HG02798 (cell line): ENCODE data around the gene TST.
"Not testable (repeated sequence)": the region's sequence is repeated elsewhere in the genome, so short reads cannot be mapped to it uniquely, and the experiment has no call there.

Source experiments
- ATAC-seq: cut with Tn5 transposase; IDR thresholded peaks from one replicate; pipeline ENCODE4 v1.9.1; 2021; ENCODE audit warnings: mild to moderate bottlenecking; ENCODE audit not compliant: unreplicated experiment, poor library complexity

TST gene

DNA sequence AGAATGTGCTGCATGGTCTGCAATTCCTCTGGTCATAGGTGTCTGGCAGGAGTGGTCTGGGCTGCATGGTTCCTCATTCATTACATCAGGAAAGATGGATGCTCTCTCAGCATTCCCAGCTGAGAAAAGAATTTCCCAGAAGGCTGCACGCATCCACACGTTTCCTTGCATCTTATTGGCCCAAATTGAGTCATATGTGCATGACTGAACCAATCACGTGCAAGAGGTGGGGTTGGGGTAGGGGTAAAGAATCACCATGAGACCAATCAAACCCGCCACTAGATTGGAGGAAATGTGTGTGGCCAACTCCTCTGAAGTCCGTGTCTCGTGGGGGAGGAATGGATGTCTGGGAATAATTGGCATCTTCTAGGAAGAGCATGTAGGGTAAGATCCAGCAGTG, 28.8 kb downstream of the TST start:
- no peak for ATAC-seq

DNA sequence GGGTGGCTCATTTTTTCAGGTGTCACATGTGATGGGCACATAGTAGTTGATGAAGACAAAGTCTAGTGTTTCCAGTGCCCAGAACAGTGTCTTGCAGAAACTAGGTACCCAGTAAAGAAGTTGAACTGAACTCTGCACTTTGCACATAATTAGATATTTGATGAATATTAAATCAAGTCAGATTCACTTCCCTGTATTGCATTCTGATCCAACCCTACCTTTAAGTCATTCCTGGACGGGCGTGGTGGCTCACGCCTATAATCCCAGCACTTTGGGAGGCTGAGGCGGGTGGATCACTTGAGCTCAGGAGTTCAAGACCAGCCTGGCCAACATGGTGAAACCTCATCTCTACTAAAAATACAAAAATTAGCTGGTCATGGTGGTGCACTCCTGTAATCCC, 30.2 kb downstream of the TST start:
- not testable (repeated sequence) for ATAC-seq

DNA sequence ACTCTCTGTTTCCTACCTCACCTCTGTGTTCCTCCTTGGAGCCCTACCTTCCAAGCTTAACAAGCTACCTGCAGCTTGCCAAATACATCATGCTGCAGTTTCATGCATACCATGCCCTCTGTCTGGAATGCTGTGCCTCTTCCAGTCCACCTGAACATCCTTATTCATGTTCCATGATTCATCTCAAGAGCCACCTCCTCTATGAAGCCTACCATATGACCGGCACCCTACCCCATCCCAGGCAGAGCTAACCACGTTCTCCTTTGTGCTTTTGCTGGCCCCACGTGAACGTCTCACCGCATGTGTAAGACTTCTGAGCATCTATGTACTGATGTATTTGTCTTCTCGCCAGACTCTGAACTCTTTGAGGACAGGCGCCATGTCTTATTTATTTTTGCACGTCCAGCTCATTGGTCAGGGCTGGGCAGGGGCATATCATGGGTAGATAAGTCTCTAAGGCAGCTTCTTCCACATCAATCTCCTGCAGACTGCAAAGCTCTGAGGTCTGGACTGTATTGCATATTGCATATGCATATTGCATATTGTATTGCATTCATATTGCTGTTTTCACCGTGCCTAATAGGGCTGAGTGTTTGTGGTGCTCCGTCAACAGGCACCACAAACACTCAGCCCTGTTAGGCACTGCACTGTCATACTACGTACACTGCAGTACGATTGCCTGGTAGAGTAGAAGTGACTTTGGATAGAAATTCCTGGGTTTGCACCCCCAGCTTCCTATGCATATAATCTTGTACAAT, 31.0 kb downstream of the TST start:
- no peak for ATAC-seq

DNA sequence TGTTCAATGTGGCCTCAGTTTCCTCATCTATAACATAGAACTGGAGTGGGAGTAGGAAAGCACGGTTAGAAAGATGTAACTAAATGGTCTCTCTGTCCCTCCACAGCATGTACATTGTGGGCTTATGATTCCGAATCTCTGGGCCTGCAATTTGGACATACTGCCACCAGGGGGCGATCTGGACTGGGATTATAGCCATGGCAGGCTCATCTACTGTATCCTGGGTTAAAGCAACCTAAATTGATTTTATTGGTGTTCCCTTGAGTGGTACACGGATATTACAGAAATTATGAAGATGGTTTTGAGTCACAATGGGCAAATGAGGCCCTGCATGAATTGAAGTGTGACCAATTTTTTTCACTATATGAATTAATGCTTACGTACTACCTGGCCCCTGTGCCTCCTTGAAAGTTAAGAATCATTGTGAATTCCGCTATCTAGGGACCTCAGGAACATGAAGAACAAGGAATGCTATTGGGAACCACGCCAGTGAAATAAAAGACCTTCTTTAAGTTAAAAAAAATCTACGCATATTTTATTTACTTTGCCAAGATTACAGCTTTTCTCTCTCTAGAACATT, 32.9 kb downstream of the TST start:
- no peak for ATAC-seq

DNA sequence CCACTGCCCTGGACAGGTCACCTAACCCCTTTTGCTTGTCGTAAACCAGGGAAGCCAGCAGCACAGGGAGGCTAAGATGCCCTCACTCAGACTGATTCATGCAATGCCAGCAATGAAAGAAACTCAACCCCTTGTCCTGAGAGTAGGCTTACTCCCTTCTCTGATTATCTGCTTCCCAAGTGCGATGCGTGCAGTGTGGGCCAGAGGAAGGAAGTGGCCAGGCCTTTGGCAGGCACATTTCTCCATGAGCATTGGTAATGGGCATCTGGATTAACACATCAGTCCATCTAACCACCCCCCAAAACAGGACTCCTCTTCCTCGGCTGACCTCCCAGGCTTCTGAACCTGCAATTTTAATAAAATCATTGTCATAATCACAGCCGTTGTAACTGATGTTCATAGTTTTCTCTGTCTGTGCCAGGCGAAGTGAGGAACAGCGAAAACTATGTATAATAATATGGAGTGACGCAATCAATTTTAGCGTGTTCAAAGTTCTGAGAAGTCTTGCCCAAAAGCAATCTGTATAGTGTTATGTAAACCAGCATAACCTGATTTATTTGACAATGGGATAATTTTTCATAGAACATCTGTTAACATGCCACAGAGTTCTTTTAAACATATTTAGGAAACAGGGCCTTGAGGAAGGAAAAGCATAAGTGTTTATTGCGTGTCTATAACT, 33.9 kb downstream of the TST start:
- ATAC-seq: no peak

DNA sequence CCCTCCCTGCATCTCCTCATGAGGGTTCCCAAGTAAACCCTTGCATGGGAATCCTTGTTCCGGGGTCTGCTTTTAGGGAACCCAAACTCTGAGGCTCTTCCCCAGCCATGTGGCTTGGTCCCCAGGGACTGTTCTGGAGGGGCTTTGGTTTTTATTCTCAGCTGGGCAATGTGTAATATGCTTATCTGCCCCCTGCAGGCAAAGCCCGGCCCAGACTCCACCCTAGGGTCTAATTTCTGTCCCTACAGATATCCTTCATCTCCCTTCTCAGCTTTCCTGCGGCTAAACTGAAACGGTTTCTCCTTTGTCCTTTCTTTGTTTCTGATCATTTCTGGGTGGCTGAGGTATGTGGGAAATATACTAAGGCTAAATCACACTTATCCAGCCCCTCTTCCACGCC, 37.1 kb downstream of the TST start:
- no peak for ATAC-seq

DNA sequence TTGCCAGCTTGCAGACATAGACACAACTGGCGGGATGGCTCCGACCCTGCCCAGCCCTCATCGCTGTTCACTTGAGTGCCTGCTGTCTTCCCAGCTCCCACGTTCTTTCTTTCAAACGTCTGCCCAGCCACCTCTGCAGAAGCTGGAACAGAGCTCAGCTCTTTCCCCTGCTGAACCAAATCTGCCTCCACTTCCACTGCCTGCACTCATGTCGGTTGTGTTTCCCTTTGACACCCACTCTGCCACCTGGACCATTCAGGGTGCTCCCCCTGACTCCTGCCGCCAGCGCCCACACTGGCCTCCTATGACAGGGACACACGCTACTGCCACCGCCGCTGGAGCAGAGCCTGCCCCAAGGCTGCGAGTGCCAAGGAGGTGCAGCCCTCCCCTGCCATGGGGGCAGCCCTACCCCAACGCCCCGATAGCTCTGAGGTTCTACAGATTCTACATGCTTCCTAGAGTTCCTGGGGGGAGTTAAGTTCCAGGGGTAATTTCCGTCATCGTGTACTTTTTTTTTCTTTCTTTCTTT, 37.9 kb downstream of the TST start:
- ATAC-seq: no peak

DNA sequence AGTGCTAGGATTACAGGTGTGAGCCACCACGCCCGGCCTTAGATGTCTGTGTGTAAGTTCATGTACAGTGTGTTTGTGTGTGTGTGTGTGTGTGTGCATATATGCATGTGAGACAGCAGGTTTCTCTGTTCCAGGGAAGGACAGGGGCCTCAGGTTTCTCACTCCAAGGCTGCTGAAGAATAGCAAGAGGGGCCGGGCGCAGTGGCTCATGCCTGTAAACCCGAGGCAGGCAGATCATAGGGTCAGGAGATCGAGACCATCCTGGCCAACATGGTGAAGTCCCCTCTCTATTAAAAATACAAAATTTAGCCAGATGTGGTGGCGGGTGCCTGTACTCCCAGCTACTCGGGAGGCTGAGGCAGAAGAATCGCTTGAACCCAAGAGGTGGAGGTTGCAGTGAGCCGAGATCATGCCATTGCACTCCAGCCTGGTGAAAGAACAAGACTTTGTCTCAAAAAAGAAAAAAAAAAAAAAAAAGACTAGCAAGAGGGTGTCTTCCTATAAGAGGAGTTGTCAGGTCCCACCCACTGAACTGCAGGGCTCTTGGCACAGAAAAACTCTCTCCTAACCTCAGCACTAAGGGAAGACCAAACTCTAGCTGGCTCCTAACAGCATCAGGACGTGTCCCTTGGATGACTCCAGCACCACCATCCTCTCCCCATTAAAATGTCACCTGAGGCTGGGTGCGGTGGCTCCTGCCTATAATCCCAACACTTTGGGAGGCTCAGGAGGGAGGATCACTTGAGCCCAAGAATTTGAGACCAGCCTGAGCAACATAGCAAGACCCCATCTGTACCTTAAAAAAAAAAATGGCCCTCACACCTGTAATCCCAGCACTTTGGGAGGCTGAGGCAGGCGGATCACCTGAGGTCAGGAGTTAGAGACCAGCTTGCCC, 40.0 kb downstream of the TST start:
- ATAC-seq: no peak

DNA sequence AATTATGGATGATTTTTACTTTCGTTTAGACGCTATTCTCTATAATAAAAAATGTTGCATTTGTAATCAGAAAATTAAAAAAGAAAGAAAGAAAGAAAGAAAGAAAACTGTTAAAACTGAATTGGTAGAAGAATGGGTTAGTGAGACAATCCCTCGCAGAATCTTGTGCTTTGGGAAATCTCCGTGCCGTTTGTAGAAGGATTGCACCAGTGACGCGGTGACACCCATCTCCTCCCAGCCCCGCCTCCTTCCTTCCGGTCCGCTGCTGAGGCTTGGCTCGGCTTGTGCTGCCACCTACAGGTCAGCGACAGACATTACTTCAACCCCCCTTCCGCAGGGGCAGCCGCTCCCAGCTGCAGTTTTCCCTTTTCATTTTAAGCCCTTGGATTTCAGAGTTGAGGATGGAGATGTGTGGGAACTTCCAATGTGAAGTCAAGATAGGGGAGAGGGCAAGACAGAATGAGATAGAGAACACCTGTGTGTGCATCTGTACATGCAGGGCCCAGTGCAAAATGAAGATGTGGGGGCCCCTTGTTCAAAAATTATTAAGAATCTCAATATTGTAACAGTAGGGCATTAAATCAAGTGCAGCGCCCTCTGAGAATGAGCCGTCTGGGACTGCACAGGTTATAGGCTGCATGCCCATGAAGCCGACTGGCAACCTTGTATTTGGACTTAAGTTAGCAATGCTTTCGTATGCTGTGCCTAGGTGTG, 41.1 kb downstream of the TST start:
- peak; percentile 85 for ATAC-seq

DNA sequence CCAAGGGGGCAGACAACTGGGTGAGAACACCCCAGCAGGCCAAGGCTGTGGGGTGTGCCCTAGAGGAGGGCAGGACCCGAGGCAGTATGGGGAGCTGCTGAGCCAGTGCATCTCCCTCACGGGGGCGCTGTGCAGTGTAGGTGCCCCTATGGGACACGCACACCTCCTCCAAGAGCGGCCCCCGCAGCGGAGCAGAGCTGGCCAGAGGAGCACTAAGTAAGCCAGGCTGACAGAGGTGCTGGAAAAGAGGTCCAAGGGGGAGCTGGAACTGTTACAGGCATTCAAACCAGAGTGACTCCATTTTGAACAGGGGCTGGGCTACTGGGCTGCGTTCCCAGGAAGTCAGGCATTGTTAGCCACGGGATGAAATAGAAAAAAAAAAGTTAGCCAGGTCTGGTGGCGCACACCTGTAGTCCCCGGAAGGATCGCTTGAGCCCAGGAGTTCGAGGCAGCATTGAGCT, 41.8 kb downstream of the TST start:
- peak; percentile 66 for ATAC-seq

DNA sequence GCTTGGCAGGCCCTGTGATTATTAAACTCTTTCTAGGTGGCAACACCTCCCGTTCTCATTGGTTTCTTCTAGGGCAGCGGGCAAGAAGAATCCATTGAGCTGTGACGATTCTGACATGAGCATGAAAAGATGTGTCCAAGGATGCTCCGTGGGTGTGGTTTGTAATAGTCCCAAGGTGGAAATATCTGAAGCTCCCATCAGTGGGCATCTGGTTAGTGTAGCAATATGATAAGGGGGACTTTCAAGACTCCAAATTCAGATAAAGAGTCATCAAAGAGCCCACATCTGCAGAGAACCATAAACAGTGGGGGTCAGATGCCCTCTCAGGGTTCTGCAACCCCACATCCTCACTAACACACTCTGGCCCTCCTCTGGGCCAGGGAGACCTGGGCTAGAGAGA, 42.6 kb downstream of the TST start:
- no peak for ATAC-seq

DNA sequence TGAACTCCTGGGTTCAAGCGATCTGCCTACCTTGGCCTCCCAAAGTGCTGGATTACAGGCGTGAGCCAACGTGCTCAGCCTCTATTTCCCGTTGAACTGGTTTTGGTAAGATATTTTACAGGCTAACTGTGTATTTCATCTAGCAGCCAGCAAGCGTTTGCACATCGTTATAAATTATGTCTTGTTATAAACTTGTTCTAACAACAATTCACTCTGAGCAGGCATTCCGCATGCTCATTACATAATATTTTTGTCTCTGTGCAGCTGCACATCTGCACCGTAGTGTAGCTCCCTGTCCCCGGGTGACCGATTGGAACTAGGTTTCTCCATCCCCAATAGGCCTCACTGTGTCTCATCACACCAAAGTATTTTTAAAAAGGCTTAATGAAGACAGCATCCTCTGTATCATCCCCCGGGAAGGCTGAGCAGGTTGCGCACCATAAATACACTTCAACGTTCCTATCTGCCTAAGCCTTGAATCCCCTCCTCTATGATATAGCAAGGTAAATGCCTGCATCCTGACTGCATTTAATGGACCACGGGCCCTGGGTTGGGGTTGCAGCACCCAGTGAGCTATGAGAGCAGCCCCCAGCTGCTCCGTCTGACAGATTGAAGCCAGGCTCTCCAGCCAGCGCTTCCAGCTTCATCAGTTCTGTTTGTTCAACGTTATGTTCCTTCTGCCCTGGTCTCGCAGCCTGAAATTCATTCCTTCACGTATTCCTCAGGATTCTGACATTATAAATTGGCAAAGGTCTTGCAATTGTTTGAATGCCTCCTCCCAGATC, 47.7 kb downstream of the TST start:
- ATAC-seq: no peak

DNA sequence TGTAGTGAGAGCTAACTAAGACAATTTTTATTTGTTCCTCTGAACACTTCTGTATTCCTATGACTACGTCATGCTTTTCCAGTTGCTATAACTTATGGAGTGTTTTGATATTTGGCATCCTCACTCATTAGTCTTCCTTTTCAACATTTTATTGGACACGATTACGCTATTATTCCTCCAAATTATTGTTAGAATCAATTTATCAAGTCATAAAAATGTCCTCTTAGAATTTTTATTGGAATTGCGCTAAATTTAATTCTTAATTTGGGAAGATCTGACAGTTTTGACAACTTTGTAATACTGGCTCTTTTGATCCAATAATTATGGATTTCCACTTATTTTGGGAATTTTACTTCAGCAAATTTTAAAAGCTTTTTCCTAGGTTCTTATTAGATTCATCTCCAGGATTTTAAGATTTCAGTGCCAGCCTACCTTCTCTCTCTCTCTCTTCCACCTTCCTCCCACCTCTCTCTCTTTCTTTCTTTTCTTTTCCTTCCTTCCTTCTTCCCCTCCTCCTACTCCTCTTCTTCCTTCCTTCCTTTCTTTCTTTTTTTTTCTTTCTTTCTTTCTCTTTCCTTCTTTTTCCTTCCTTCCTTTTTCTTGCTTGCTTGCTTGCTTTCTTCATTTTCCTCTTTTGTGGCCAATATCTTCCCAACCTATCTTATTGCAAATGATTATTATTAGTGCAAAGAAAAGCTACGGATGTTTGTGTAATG, 50.8 kb downstream of the TST start:
- ATAC-seq: no peak

DNA sequence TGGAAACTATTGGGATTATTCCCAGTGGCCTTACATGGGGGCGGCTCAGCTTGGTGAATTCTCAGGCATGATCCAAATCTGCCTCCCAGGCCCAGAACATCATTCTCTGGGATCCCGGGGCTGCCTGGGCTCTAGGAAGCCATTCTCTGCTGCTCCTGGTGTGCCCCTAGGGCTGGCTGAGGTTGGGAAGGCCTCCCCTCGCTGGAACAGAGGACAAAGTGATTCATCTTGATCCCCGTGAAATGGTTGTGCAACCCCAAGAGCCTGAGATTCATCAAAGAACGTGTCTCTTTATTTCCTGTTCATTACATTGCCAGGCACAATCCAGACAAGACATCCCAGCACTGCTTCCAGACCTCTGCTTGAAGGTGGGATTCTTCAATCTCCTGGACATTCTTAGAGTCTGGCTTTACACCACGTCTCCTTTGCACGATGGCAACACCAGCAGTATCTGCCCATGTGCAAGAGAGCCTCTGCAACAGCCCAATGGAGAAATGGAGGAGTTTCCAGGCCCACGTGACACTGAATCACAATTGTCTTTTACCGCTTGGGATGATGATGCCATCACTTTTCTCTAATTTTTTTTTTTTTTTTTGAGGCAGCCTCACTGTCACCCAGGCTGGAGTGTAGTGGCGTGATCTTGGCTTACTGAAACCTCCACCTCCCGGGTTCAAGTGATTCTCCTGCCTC, 52.3 kb downstream of the TST start:
- ATAC-seq: no peak

DNA sequence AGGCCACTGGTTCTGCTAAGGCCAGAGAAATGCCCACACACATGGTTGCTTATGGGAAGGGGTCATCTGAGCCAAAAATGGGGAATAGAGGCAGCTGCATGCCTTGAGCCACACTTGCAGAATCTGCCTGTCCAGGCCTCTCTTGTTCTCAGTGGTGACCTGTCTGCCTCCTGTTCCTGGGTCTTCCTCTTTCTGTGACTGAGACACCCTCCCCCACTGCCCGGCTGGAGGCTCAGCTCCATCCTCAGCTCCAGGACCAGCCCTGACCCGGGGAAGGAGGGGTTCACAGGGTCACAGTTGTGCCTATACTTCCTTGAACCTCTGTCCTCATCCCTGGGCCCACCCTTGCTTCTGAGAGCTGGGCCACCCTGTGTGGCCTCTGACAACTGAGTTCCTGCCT, 53.6 kb downstream of the TST start:
- ATAC-seq: no peak

DNA sequence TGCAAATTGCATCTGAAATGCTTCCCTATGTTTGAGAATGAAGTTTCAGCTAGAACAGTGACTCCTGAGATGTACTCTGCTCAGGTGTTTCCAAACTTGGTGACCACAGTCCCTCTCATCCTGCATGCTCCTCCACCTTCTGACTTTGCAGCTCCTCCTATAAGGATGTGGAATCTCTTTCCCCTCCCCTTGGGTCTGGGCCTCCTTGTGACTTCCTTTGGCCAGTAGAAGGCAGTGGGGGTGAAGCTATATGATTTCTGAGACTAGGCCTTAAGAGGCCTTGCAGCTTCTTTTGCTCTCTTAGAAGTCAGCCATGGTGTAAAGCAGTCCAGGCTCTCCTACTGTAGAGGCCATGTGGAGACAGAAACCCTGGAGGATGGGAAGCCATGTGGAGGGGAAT, 55.1 kb downstream of the TST start:
- no peak for ATAC-seq

DNA sequence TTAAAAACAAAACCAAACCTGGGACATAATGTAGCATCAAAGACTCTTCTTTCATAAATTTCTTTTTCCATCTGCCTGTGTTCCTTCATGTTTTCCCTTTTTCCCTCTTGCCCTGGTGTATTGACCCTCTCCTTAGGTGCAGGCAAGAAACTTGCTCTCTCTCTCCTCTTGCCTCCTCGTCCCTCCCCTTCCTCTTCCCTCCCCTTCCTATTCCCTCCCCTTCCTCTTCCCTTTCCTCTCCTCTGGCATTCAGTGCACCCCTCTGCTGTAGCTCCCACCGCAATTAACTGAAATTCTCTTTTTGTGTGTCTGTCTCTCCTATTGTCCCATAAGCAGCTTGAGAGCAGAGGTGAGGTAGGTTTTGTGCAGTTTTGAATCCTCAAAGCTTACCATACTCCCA, 55.9 kb downstream of the TST start:
- no peak for ATAC-seq

DNA sequence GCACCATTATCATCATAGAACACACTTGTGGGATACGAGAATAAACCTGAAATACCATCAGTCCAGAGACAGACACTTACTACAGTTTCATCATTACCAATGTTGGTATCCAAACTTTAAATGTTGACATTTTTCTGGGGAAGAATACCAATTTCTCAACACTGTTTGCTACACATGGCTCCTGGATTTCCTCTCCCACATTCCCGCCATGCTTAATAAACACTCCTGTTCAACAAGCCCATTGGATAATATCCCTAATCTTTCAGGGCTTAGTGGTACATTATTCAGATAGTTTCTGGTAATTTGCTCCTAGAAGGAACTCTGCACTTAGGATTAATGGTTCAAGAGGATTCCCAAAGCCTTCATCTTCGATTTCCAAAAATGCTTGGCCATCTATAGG, 57.6 kb downstream of the TST start:
- ATAC-seq: no peak
